ENCODE results near the gene CARD10. TPM values are rescaled to one million over a fixed set of nuclear protein-coding genes. Genes with fewer than 3 reads are reported as not detected.
A peak's percentile ranks its signal among the peaks of the same experiment; 100 is the strongest.

CARD10 gene
- total RNA-seq, 1 donor from 2014 or later: 1.5 TPM

- H3K4me2 ChIP-seq: no peak overlapping the region
- H3K27me3 Mint-ChIP-seq (ENCODE audit: insufficient read depth, low read depth): peaks cover 16% of the 10 kb centered on the region
- H3K27me3 ChIP-seq: no peaks in the 10 kb centered on the region
- H3K79me2 ChIP-seq (ENCODE audit: low read depth): no peaks in the 10 kb centered on the region
- H3K27ac Mint-ChIP-seq: no peak overlapping the region
- no peak overlapping the region for H2AFZ ChIP-seq (replicated peaks)
- no peak overlapping the region for H3K9ac ChIP-seq
- H3K36me3 ChIP-seq: no peaks in the 10 kb centered on the region
- no peaks in the 10 kb centered on the region for H3F3A ChIP-seq (ENCODE audit: low read depth)
- H3K27ac ChIP-seq: no peak overlapping the region
- no peaks in the 10 kb centered on the region for H4K20me1 ChIP-seq (ENCODE audit: low read depth)
- H3K4me1 Mint-ChIP-seq: peaks cover 23% of the 10 kb centered on the region
- no peaks in the 10 kb centered on the region for H3K36me3 Mint-ChIP-seq
- no peak overlapping the region for H3K4me3 Mint-ChIP-seq
- no peaks in the 10 kb centered on the region for H3K4me1 ChIP-seq
- no peak for DNase-seq (ENCODE audit: low spot score)
- H3K9me3 Mint-ChIP-seq: no peaks in the 10 kb centered on the region
- H3K4me3 ChIP-seq: no peak overlapping the region
- no peaks in the 10 kb centered on the region for H3K9me3 ChIP-seq (ENCODE audit: low read depth)
- TF ChIP-seq EZH2phosphoT487 (IDR thresholded peaks at IDR 0.05) (no peak), EZH2 (IDR thresholded peaks at IDR 0.05) (no peak), CTCF (IDR thresholded peaks at IDR 0.05) (no peak)
These were observed 73.7 kb downstream of the CARD10 start for GRCh38 chr22:37445501-37445900.

- Histone ChIP-seq H3K27ac (no peak overlapping the region), H3F3A (ENCODE audit: low read depth) (no peaks in the 10 kb centered on the region), H3K9ac (no peak overlapping the region), H4K20me1 (ENCODE audit: low read depth) (no peaks in the 10 kb centered on the region), H2AFZ (replicated peaks) (no peak overlapping the region), H3K36me3 (no peaks in the 10 kb centered on the region), H3K9me3 (ENCODE audit: low read depth) (no peaks in the 10 kb centered on the region), H3K4me1 (no peaks in the 10 kb centered on the region), H3K79me2 (ENCODE audit: low read depth) (no peaks in the 10 kb centered on the region), H3K27me3 (no peaks in the 10 kb centered on the region), H3K4me3 (no peak overlapping the region), H3K4me2 (no peak overlapping the region)
- no peak for DNase-seq (ENCODE audit: low spot score)
- no peaks in the 10 kb centered on the region for H3K36me3 Mint-ChIP-seq
- H3K27ac Mint-ChIP-seq: no peak overlapping the region
- H3K4me1 Mint-ChIP-seq: peaks cover 18% of the 10 kb centered on the region
- no peaks in the 10 kb centered on the region for H3K9me3 Mint-ChIP-seq
- H3K27me3 Mint-ChIP-seq (ENCODE audit: insufficient read depth, low read depth): peaks cover 12% of the 10 kb centered on the region
- no peak overlapping the region for H3K4me3 Mint-ChIP-seq
- TF ChIP-seq EZH2phosphoT487 (IDR thresholded peaks at IDR 0.05) (no peak), CTCF (IDR thresholded peaks at IDR 0.05) (no peak), EZH2 (IDR thresholded peaks at IDR 0.05) (no peak)
These were observed 75.2 kb downstream of the CARD10 start for GRCh38 chr22:37443977-37444376.

- H3K4me2 ChIP-seq: no peak overlapping the region
- H3K27ac ChIP-seq: no peak overlapping the region
- H3K9me3 Mint-ChIP-seq: no peaks in the 10 kb centered on the region
- no peak overlapping the region for H2AFZ ChIP-seq (replicated peaks)
- no peak for DNase-seq (ENCODE audit: low spot score)
- H3K9ac ChIP-seq: no peak overlapping the region
- peaks cover 15% of the 10 kb centered on the region for H3K4me1 Mint-ChIP-seq
- H3K4me3 ChIP-seq: no peak overlapping the region
- no peaks in the 10 kb centered on the region for H4K20me1 ChIP-seq (ENCODE audit: low read depth)
- H3K27ac Mint-ChIP-seq: peak overlapping the region; percentile 63
- H3K36me3 Mint-ChIP-seq: no peaks in the 10 kb centered on the region
- no peak overlapping the region for H3K4me3 Mint-ChIP-seq
- H3K36me3 ChIP-seq: no peaks in the 10 kb centered on the region
- peaks cover 10% of the 10 kb centered on the region for H3K27me3 Mint-ChIP-seq (ENCODE audit: insufficient read depth, low read depth)
- TF ChIP-seq CTCF (IDR thresholded peaks at IDR 0.05): no peak
- no peak for TF ChIP-seq EZH2phosphoT487 (IDR thresholded peaks at IDR 0.05)
- TF ChIP-seq EZH2 (IDR thresholded peaks at IDR 0.05): no peak
- H3F3A ChIP-seq (ENCODE audit: low read depth): no peaks in the 10 kb centered on the region
- no peaks in the 10 kb centered on the region for H3K4me1 ChIP-seq
- no peaks in the 10 kb centered on the region for H3K27me3 ChIP-seq
- no peaks in the 10 kb centered on the region for H3K79me2 ChIP-seq (ENCODE audit: low read depth)
- no peaks in the 10 kb centered on the region for H3K9me3 ChIP-seq (ENCODE audit: low read depth)
These were observed 76.1 kb downstream of the CARD10 start for GRCh38 chr22:37443086-37443485.

Data from neural progenitor cell (in vitro differentiated cells).